ENCODE results near the gene PRDM1. TPM values are rescaled to one million over a fixed set of nuclear protein-coding genes. Genes with fewer than 3 reads are reported as not detected.

The PRDM1 gene
- total and polyA plus RNA-seq, 2 donors (not counting 1 experiment from before 2014, with no cell fraction given), result 2.8 to 5.4 TPM

GRCh38 chr6:106124015-106124414, 37.9 kb downstream of the PRDM1 start:
- Histone ChIP-seq H4K20me1 (ENCODE audit: control insufficient read depth, extremely low read depth, insufficient read depth, low read length) (no peaks in the 10 kb centered on the region), H3K79me2 (ENCODE audit: control insufficient read depth, insufficient read depth, low read length) (no peaks in the 10 kb centered on the region), H3K4me3 (replicated peaks in 1 of 4; ENCODE audit: control extremely low read depth in 1 of 4, insufficient read depth in 1 of 4, low read depth in 3 of 4, low read length in 4 of 4) (no peak overlapping the region), H3K4me2 (ENCODE audit: extremely low read depth, insufficient read depth, low read length) (no peak overlapping the region), H3K9me3 (ENCODE audit: control insufficient read depth, insufficient read depth, low read depth, low read length) (no peaks in the 10 kb centered on the region), H2AFZ (ENCODE audit: low read length) (no peak overlapping the region), H3K9ac (ENCODE audit: insufficient read depth, low read length) (no peak overlapping the region), H3K36me3 (ENCODE audit: control insufficient read depth, insufficient read depth, low read length) (no peaks in the 10 kb centered on the region), H3K4me1 (ENCODE audit: control insufficient read depth, extremely low read depth, insufficient read depth, low read length) (no peaks in the 10 kb centered on the region), H3K27me3 (ENCODE audit: control insufficient read depth, insufficient read depth, low read length) (no peaks in the 10 kb centered on the region), H3K27ac (ENCODE audit: insufficient read depth, low read length) (no peak overlapping the region)
- TF ChIP-seq EZH2 (IDR thresholded peaks at IDR 0.05; ENCODE audit: low read length, missing control alignments), result no peak
- TF ChIP-seq, protein P1, sequence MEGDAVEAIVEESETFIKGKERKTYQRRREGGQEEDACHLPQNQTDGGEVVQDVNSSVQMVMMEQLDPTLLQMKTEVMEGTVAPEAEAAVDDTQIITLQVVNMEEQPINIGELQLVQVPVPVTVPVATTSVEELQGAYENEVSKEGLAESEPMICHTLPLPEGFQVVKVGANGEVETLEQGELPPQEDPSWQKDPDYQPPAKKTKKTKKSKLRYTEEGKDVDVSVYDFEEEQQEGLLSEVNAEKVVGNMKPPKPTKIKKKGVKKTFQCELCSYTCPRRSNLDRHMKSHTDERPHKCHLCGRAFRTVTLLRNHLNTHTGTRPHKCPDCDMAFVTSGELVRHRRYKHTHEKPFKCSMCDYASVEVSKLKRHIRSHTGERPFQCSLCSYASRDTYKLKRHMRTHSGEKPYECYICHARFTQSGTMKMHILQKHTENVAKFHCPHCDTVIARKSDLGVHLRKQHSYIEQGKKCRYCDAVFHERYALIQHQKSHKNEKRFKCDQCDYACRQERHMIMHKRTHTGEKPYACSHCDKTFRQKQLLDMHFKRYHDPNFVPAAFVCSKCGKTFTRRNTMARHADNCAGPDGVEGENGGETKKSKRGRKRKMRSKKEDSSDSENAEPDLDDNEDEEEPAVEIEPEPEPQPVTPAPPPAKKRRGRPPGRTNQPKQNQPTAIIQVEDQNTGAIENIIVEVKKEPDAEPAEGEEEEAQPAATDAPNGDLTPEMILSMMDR (conservative IDR thresholded peaks at IDR 0.05 in 1 of 2, IDR thresholded peaks at IDR 0.05 in 1 of 2; ENCODE audit: low read depth in 1 of 2, low read length in 2 of 2), result no peak
- no peak for DNase-seq (ENCODE audit: low read depth in 2 of 2)

DNA sequence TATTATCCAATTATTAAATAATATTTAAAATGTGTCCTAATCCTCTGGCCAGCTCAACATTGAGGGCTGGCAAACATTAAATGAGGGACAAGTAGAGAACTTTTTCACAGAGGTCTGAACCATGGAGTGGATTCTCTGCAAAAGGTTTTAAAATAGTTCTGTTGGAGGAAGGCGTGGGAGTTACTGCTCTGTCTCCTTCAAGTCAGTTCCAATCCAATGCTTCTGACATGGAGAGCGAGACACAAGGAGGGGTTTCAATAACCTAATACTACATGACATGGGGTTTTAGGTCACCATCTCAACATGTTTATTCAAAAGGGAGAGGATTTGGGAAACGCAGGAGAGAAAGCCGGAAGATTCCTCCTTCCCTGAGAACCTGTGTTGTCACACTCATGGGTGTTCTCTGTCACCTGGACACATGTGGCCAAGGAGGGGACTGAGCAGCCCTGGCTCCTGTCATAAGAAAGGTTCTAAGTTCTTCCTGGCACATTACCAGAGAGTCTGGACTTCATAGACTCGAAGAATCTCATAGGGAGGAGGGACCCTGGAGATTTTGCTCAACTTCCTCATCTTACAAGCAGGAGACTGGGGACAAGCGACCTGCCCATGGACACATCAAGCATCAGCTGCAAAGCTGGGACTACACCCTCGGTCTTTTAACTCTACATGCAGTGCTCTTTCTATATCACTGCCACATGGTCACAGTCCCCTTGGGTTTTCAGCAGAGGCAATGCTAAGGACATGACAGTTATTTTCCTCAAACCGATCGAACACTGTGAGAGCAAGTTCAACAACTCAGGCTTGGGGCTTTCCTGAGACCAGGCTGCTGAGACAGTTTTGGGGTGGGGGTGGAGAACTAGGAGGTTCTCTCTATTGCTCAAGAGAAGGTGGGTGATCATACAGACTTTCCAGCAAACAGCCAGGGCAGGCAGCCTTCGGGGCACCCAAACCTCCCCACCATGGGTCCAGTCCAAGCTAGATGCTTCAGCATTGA, 38.6 kb downstream of the PRDM1 start:
- Histone ChIP-seq H3K4me3 (replicated peaks in 1 of 4; ENCODE audit: control extremely low read depth in 1 of 4, insufficient read depth in 1 of 4, low read depth in 3 of 4, low read length in 4 of 4) (no peak overlapping the region), H4K20me1 (ENCODE audit: control insufficient read depth, extremely low read depth, insufficient read depth, low read length) (no peaks in the 10 kb centered on the region), H3K9ac (ENCODE audit: insufficient read depth, low read length) (no peak overlapping the region), H3K27me3 (ENCODE audit: control insufficient read depth, insufficient read depth, low read length) (no peaks in the 10 kb centered on the region), H3K9me3 (ENCODE audit: control insufficient read depth, insufficient read depth, low read depth, low read length) (no peaks in the 10 kb centered on the region), H2AFZ (ENCODE audit: low read length) (no peak overlapping the region), H3K27ac (ENCODE audit: insufficient read depth, low read length) (no peak overlapping the region), H3K79me2 (ENCODE audit: control insufficient read depth, insufficient read depth, low read length) (no peaks in the 10 kb centered on the region), H3K36me3 (ENCODE audit: control insufficient read depth, insufficient read depth, low read length) (no peaks in the 10 kb centered on the region), H3K4me1 (ENCODE audit: control insufficient read depth, extremely low read depth, insufficient read depth, low read length) (peaks cover 2% of the 10 kb centered on the region), H3K4me2 (ENCODE audit: extremely low read depth, insufficient read depth, low read length) (no peak overlapping the region)
- no peak for DNase-seq (ENCODE audit: low read depth in 2 of 2)
- TF ChIP-seq EZH2 (IDR thresholded peaks at IDR 0.05; ENCODE audit: low read length, missing control alignments), result no peak
- TF ChIP-seq, protein P1 (conservative IDR thresholded peaks at IDR 0.05 in 1 of 2, IDR thresholded peaks at IDR 0.05 in 1 of 2; ENCODE audit: low read depth in 1 of 2, low read length in 2 of 2), result no peak

DNA sequence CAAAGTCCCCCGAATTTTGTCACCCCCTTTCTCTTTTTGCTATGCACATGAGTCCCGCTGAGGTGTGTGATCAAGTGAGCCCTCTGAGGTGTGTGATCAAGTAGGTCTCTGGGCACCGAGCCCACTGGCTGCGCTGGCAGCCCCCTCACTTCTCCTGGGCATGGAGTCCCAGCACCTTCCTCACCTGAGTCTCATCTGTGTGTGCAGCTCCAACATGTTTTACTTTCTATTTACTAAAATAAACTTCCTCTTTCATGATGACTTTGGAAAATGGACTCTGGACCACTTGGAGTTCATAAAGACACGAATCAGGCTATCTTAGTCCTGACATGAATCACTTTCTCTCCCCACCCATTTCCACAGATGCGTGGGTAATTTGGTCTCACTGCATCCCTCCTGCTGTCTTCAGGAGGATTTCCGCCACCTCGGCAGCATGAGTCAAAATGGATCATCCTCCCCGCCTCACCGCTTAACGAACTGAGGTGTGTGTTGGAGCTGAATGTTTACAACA, 39.8 kb downstream of the PRDM1 start:
- H3K4me2 ChIP-seq (ENCODE audit: extremely low read depth, insufficient read depth, low read length), result no peak overlapping the region
- DNase-seq (ENCODE audit: low read depth in 2 of 2), result peak in 1 of 2 donors; percentile 50

More for the DNA sequence above, 39.8 kb downstream of the PRDM1 start:
- Histone ChIP-seq H3K79me2 (ENCODE audit: control insufficient read depth, insufficient read depth, low read length) (no peaks in the 10 kb centered on the region), H3K4me1 (ENCODE audit: control insufficient read depth, extremely low read depth, insufficient read depth, low read length) (peaks cover 2% of the 10 kb centered on the region), H3K27me3 (ENCODE audit: control insufficient read depth, insufficient read depth, low read length) (no peaks in the 10 kb centered on the region), H3K9ac (ENCODE audit: insufficient read depth, low read length) (no peak overlapping the region), H3K4me3 (replicated peaks in 1 of 4; ENCODE audit: control extremely low read depth in 1 of 4, insufficient read depth in 1 of 4, low read depth in 3 of 4, low read length in 4 of 4) (no peak overlapping the region), H3K36me3 (ENCODE audit: control insufficient read depth, insufficient read depth, low read length) (no peaks in the 10 kb centered on the region), H4K20me1 (ENCODE audit: control insufficient read depth, extremely low read depth, insufficient read depth, low read length) (no peaks in the 10 kb centered on the region), H3K9me3 (ENCODE audit: control insufficient read depth, insufficient read depth, low read depth, low read length) (no peaks in the 10 kb centered on the region), H3K27ac (ENCODE audit: insufficient read depth, low read length) (no peak overlapping the region), H2AFZ (ENCODE audit: low read length) (no peak overlapping the region)
- TF ChIP-seq, protein P1 (conservative IDR thresholded peaks at IDR 0.05 in 1 of 2, IDR thresholded peaks at IDR 0.05 in 1 of 2; ENCODE audit: low read depth in 1 of 2, low read length in 2 of 2), result no peak
- TF ChIP-seq EZH2 (IDR thresholded peaks at IDR 0.05; ENCODE audit: low read length, missing control alignments), result no peak
